NAMALWA (cell line): ENCODE data around the gene LLGL2.

Experiments used
- DNase-seq: peaks from one replicate; pipeline ENCODE4 v3.0.0-alpha.2; 2015; ENCODE audit warnings: low spot score

The LLGL2 gene

DNA sequence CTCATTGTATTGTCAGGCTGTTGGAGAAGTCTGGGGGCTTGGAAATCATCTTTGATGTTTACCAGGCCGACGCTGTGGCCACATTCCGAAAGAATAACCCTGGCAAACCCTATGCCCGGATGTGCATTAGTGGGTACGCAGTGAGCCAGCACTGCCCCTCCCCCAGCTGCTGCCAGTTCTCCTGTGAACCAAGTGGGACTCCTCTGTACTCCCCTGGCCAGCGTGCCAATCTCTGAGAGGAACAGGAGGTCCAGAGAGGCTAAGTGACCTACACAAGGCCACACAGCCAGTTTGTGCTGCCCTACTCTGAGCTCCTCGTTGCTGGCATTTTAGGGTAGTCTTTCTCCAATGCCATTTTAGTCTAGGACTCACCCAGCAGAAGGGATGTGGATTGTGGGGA, 1.9 kb upstream of the LLGL2 start:
- DNase-seq = no peak

DNA sequence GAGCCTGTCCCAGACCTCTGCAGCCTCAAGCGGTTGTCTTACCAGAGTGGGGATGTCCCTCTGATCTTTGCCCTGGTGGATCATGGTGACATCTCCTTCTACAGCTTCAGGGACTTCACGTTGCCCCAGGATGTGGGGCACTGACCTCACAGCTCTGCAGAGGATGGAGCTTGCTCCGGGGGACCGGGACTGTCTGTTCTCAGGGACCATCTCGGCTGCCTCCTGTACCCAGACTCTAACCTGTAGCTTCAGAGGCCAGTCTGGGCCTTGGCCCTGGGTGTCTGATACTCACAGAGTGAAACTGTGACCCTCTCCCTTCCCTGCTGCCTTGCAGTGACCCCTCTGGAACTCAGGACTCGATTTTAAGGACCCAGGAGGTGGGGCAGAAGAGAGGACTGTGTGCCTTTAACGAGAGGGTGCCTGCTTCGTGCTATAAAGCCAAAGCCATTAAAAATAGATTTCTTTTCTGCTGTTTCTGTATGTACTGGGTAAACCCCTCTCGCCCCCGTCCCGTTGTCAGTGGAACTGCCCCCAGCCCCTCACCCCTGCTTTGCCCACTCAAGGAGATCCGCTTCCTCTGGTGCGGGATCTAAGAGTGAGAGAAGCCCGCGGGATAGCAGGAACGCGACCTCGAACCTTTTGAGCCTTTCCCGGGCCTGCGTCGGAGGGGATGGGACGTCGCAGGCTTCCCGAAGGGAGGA, 1.1 kb upstream of the LLGL2 start:
- peak; percentile 35 for DNase-seq

DNA sequence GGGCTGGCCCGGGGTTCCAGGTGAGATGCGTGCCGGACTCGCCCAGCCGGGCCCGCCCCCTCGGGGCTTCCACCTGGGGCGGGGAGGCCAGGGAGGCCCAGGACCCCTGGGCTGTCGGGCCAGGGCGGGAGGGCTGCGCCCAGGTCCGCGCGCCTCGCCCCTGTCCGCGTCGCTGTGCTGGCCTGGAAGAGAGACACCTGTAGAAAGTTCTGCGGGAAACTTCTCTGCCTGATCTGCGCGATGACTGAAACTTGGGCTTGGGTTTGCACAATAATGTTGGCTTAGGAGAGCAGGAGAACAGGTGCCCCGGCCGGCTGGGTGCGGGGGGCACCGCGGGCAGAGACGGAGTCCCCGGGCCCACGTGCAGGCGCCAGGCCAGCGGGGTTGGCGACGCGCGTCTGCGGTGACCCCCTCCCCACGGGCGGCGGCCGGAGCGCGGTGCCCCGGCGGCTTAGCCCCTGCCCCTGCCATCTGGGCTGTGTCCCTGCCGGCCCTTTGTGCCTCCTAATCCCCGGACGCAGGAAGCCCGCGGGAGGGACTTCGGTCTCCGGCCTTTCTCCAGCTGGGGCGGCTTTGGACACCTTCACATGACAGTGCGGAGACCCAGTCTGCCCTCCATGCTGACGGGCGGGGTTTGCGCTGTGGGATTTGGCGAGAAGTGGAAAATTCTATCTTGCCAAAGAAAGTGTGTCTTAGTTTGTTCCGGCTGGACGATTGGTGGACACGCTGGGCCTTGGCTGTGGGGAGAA, 483 bp downstream of the LLGL2 start:
- no peak for DNase-seq

DNA sequence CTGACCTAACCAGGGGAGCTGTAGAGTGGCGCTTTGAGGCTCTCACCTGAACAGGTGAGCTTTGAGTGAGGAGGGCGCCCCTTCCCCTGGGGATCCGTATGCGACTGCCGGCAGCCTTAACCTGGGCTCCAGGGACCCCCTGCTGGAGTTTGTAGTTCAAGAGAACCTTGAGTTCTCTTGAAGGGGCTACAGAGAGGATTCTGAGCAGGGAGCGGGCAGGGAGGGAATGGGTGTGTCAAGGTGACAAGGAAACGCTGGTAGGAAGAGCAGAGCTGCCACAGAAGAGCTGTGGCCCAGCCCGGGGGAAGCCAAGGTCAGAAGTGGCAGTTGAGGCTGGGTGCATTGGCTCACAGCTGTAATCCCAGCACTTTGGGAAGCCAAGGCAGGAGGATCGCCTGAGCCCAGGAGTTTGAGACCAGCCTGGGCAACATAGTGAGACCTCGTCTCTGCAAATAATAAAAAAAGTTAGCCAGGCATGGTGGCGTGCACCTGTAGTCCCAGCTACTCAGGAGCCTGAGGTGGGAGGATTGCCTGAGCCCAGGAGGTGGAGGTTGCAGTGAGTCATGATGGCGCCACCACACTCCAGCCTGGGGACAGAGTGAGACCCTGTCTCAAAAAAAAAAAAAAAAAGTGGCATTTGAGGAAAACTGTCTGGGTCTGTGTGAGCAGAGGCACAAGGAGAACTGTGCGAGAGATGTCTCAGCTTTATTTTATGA, 1.2 kb downstream of the LLGL2 start:
- DNase-seq = no peak

DNA sequence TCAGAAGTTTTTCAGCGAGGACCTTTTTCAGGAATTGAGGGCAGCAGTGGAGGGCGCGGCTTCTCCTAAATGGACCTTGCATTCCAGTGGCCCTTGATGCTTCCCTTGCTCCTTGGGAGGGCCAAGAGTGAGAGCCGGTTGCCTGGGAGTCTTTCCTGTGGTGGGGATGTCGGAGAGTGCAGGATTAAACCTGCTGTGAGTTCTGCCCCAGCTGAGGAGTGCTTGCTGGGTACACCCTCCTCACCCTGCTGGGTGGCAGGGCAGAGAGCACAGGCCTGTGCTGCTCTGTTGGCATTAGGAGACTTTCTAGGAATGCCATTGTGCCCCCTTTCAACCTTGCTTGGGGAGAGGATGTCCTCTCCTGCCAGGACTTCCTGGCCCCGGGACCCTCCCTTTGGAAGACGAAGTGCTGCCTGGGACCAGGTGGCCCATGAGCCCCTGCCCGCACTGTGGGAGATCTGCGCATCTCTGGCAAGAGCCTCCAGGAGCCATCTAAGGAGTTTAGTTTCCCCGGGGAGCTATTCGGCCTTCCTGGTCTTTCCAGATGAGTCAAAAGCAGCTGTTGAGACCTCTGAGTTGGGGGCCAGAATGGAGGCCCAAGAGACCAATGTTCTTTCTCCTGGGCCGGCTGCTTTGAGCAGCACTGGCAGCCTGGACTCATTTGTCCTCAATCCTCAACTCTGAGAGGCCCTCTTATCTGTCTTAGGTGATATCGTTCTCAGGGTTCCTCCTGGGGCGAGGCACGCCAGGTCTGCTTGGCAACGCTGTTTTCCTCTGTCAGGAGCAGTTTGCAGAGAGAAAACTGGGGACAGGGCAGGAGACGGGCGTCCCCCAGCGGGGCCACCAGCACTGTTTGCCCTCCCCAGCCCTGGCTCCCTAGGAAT, 5.6 kb downstream of the LLGL2 start:
- no peak for DNase-seq

DNA sequence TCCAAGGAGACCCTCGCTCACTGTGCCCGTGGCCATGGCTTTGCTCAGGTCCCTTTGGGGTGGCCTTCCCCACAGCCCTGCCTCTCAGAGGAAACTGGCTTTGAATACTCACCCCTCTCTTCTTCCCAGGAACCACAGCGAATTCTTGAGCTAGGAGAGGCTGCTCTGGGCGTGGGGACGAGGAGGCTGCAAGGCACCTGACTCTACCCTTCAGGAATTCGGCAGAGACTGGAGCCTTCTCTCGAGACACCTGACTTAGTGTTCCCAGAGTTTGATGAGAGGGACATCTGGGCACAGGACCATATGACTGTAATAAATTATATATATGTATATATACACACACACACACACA, 6.2 kb downstream of the LLGL2 start:
- no peak for DNase-seq

DNA sequence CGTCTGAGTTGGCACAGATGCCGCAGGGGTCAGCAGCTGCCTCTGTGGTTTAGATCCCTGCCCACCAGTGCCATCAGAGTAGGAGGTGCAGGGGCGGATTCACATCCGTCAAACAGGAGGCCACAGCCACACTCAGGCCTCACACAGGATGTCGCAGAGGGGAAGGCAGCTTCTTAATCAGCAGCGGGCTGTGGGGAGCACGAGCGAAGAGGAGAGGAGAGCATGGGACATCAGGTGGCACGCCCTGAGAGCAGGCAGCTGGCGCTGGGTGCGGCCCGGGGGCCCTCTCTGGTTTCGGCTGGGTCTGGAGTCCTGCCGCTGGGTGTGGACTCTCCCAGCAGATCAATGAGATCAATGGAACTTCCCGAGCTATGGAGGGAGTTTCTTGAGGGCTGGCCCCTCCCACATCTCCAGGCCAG, 9.6 kb downstream of the LLGL2 start:
- DNase-seq = no peak

DNA sequence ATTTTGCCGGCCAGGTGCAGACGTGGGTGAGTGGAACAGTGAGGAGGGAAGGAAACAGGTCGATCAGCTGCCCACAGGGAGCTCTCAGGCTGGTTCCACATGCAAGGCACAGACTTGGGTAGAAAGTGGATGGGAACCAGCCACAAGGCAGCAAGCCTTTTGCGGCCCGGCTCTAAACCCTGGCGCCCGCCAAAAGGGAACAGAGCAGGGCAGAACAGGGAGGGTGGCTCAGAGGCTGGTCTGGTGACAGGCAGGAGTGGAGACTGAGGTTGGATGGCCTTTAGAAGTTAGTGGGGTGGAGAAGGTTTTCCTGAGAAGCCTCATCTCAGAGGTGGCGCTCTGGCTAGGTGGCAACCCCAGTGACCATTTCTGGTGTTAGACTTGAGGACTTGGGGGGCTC, 10.4 kb downstream of the LLGL2 start:
- DNase-seq = no peak

DNA sequence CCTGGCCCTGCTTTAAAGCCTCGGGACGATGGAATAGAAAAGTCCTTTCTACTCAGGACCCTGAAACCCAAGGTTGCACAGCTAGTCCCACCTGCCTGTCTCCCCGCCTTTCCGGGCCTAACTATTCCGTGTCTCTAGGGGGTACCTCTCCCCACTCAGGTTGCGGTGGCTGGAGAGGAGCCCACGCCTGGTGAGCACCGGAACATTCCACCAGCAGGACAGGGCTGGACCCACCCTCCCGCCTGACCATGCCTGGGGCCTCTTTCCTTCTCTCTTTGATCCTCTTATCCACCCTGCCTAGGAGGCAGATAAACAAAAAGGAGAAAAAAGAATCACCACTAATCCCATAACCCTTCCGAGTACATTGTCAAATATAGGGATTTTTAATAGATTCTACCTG, 10.9 kb downstream of the LLGL2 start:
- DNase-seq = no peak

DNA sequence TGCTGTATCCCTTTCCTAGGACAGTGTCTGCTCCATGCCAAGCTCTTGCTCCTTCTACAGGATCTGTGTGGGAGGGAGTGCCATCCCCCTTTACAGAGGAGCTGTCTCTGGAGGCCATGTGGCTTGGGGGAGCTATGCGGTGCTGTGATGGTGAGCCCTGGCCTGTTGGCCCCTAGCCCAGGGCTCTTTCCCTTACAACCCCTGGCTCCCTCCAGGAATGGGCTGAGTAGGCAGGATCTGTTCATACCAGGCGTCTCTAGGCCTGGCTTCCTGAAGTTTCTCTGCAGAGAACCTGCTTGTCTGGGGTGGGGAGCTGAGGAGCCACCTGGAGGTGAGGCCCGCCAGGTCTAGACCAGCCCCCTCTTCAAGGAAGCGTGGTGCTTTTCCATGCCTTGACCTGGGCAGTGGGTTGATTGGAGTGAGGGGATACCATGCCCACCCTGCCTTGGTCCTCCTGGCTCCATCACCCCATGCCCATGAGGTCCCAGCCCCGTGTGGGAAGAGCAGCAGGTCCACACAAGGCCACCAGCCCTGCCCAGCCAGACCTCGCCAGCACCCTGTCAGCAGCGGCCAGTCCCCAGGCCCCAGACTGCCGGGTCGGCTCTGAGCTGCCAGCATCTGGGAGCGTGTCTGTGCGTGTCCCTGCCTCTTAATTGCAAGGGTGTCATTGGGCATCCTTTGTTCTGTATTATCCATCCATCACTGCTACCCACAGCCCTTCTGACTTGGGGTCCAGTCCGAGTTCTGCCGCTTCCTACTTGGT, 14.7 kb downstream of the LLGL2 start:
- no peak for DNase-seq

DNA sequence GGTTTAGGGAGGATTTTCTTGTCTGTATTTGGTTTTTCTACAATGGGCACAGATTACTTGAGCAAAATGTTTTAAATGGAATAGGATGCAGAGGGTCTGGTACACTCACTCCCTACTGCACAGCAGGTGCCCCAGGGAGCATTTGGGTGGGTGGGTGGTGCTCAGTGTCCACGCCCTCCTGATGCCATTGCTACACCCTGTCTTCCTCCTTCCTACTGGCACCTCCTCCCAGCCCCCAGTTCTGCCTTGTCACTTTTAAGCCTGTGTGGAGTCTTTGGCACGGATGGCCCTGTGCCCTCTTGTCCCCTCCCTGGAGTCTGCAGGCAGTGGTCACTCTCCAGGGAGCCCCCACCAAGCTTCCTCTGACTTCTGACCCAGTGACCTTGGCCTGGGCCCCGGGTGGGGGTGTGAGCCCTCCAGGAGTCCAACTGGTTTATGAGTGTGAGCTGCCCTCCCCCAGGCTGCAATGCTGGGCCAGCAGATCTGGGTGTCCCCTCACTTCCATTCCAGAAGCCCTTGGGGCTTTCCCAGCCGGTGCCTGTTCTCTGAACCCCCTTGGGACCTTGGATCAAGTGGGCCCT, 15.5 kb downstream of the LLGL2 start:
- DNase-seq = no peak

DNA sequence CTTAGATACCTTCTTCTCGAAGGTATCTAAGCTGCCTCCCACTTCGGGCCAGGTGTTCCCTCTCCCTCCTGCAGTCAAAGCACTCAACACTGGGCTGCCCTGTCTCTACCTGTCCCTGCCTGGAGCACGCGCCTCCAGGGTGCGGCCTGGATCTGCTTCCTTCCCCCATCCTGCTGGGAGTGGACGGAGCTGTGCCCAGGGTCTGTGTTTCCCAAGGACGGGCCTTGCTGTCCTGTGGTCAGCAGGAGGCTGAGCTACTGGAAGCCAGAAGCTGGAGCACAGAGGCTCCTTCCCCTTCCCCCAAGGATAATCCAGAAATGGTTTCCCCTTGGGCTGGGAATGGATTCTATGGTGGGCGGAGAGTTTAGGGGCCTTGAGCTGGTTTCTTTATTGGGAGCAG, 16.7 kb downstream of the LLGL2 start:
- DNase-seq = no peak

DNA sequence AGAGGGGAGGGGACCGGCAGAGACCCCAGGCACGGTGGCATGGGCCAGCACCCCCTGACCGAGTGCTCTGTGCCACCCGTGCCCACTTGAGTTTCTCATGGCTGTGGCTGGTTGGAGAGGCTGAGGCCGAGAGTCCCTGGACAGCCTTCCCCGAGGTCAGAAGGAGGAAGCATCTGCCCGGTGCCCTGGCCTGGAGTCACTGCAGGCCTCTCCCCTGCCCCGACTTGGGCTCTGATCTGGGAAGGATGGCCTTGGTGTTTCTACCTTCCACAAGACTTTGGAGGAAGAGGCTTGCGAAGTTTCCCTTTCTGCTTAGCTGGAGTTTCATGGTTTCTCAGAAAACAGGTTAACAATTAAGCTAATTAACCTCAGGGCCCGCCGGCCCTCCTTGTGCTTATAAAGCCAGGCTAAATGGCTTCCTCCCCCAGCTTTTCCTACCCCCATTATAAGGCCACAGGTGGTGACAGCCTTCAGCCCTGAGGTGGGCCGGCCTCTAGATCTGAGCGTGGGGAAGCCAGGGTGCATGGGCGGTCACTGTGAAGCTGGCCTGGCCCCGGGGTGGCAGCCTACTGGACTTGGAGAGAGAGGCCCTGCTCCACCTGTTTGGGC, 17.3 kb downstream of the LLGL2 start:
- DNase-seq = no peak

DNA sequence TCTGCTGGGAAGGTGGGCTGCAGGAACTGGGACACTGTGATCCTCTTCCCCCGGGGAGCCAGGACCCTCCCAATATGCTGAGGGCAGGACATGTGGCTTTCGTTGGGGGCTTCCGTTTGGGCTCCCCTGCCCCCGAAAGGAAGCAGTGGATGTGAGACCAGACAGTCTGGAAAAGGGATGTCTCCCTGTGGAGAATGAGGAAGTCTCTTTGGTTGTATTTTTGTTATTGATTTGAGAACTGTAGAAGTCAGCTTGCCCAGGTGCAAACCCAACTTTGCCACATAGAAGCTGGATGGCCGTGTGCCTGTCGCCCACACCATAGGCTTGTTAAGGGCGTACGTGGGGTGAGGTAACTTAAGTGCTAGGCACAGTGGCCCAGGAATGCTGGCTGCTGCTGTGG, 18.8 kb downstream of the LLGL2 start:
- no peak for DNase-seq

DNA sequence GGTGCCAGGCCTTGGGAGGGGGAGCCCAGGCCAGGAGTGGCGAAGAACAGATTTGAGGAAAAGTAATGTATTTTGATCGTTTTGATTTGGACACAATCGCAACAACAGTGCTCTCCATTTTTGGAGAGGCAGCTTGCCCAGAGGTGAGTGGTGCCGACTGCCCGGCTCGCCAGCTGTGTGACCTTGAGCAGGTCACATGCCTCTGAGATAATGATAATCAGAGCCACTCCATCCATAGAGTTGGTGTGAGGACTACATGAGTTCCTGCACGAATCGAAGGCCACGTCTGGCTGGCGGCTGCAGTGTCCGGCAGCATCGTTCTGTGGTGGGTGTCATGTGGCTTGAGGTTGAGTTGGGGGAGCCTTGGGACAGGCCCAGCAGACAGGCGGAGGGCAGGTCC, 20.7 kb downstream of the LLGL2 start:
- no peak for DNase-seq

DNA sequence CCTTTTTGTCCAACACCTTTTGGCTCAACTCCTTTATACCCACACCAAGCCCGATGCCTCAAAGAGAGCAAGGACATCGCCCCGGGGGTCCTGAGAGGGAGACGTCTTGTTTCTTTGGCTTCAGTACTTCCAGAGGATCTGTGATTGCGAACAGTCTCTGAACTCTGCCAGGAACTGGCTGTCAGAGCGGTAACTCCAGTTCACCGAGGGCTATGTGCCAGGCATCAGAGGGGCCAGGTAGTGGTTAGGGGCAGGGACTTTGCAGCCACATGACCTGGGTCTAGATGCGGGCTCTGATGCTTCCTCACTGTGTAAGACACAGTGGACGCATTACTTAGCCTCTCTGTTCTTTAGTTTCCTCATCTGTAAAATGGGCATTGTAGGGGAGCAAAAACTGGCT, 21.6 kb downstream of the LLGL2 start:
- no peak for DNase-seq

DNA sequence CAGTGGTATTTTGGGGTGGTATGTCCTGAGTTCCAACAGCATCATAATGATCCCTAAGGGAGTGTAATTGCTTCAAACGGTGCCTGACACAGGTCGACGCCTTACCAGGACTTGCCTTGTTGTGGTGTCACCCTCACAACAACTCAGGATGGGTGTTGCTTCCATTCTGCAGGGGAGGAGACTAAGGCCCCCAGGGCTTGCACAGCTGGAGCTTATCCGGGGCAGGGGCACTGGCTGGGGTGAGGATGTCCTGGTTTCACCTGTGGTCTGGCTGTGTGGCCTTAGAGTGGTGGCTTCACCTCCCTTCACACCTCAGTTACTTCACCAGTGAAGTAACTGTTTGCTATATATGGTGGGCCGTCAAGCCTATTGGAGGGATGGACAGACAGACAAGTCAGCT, 23.3 kb downstream of the LLGL2 start:
- DNase-seq = no peak

DNA sequence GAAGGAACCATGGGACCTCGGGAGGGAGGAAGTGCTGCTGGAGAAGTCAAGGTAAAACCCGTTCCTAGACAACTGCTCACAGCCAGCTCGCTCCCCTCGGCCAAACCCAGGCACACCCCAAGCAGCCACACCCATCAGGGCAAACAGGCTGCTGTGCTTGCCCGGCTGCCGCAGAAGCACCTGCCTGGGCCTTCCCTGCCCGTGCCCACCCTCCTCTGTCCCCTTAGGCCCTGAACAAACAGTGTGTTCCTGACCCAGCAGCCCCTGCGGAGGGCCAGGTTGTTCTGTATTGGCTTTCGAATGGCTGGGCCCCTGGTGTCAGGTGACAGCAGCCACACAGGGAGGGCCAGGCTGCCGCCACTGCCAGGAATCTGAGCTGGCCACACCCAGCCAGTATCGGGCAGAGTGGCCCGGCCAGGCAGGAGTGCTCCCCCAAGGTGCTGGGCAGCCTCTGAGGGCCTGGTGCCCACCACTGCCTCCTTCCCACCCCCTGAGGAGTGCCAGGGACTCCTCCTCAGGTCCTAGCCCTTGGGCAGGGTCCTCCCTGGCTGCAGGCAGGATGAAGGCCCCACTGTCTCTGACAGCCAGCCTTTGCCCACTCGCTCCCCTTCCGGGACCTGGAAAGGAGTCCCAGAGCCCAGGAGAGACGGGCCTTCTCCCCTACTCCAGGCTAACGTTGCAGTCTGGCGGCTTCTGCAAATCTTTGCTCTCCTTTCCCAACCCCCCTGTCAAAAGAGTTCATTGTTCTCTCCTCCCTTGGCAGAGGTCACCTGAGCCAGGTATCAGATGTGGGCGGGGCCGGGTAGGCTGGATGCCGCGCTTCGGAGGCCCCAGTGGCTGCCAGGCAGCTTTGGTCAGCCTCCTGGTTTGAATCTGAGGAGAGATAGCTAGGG, 24.0 kb downstream of the LLGL2 start:
- DNase-seq = no peak

DNA sequence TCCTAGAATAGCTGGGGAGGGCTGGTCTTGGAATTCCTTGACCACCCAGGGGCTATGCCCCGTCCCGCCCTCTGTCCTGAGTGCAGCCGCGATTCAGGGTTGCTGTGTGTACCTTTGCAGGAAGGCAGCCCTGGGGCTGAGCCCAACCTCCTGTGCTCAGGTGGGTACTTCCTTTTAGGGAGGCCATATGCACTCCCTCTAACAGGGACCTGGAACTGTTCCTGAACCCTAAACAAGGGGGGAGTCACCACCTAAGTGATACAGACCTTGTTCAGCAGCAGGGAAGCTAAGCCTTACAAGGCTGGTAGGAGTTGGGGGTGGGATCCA, 24.6 kb downstream of the LLGL2 start:
- DNase-seq = no peak

DNA sequence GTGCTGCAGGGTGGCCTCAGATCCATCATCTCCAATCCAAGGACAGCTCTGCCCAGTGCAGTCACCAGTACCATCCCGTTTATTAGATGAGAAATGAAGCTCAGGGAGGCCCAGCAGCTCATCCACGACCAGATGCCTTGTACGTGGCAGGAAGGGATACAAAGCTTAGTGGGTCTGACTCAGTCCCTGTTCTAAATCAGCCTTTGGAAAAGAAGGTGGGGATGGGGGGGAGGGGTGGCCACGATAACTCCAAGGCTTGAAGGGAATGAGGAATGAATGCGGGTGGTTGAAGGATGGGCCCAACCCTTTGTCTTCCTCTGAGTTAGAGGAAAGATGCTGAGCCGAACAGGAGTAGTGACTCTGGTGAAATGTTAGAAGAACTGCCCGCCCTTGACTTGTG, 25.8 kb downstream of the LLGL2 start:
- DNase-seq = no peak
